Measurements from ENCODE around the gene DKC1.
"Not testable (repeated sequence)": the region's sequence is repeated elsewhere in the genome, so short reads cannot be mapped to it uniquely, and the experiment has no call there.

Gene DKC1

DNA sequence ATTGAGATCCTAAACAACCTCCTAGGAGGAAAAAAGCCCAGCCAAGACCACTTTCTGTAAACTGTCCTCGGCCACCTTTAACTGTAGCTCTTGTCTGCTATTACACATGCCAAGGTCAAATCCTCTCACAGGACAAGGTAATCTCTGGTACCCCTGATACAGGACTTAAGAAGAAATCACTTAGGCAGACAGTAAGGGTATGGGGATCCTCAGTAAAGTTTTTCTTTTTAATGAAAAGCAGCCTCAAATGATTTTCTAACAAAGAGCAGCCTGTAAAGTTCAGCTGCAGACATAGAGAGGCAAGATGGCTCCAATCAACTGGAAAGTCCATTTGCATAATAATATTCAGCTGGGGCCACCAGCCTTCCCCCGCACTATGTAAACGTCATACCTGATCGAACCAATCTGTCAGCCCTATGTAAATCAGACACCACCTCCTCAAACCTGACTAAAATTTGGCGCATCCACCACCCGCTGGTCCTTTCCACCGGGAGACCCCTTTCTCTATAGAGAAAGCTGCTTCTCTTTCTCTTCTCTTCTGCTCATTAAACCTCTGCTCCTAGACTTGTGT lies 57.2 kb downstream of the DKC1 start:
- no peak for DNase-seq (ENCODE audit: low read depth)

DNA sequence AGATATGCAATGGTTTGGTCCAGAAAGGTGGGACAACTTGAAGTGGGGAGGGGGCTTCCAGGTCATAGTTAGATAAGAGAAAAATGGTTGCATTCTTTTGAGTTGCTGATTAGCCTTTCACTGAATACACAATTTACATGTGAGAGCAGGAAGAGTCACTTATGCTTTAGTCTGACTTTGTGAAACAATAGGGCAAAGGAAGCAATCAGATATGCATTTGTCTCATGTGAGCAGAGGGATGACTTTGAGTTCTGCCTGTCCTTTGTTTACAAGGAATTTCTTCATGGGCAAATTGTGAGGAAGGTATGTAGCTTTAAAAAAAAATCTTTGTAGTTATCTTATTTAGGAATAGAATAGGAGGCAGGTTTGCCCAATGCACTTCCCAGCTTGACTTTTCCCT lies 58.9 kb downstream of the DKC1 start:
- no peak for DNase-seq (ENCODE audit: low read depth)

DNA sequence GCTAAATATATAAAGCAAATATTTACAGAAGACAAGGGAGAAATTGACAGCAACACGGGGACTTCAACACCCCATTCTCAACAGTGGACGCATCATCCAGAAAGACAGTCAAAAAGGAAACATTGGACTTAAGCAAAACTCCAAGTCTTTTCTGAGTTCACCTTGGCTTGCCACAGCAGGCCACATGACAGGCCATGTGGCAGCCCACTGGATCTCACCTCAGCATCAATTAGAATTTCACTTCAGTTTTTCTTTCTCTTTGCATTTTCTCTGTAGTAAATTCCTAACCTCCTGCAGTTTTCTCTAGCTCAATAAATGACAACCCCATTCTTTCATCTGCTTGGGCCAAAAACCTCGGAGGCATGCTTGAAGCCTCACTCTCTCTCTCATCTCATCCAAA lies 59.4 kb downstream of the DKC1 start:
- DNase-seq (ENCODE audit: low read depth) = no peak

DNA sequence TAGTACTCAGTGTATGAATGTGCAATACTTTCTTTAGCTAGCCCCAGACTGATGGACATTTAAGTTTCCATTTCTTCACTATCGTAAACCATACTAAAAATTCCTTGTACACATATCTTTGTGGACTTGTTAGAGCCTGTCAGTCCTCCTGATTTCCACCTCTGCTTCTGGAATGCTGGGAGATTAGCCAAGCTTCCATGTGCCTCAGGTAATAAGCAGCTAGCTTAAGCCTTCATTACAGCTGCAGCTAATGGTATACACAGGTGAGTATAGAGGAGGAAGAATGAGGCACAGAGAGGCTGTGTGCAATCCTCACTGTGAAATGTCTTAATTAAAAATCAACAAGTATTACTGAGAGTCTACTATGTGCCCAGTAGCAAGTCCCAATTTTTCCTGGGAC lies 62.0 kb downstream of the DKC1 start:
- DNase-seq (ENCODE audit: low read depth) = no peak

DNA sequence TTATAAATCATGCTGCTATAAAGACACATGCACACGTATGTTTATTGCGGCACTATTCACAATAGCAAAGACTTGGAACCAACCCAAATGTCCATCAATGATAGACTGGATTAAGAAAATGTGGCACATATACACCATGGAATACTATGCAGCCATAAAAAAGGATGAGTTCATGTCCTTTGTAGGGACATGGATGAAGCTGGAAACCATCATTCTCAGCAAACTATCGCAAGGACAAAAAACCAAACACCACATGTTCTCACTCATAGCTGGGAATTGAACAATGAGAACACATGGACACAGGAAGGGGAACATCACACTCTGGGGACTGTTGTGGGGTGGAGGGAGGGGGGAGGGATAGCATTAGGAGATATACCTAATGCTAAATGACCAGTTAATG lies 62.9 kb downstream of the DKC1 start:
- not testable (repeated sequence) for DNase-seq (ENCODE audit: low read depth)

Data from HS-5 (cell line).